OCI-LY1 (cell line): ENCODE results near the gene CNTN6.

Experiments
- H2AFZ ChIP-seq: fragments of 200-600 bp; sonication (generic), shearing (Covaris generic); 2 replicates; pipeline ENCODE4 v1.6.0; 2014; ENCODE audit warnings: antibody characterized with exemption, mild to moderate bottlenecking, low read length
- H3F3A ChIP-seq: fragments of 200-600 bp; sonication (generic), shearing (Covaris generic); 2 replicates; pipeline ENCODE4 v1.6.0; 2014; ENCODE audit warnings: mild to moderate bottlenecking, antibody characterized with exemption, low read length, moderate library complexity; ENCODE audit not compliant: insufficient read depth
- H3K27ac ChIP-seq: fragments of 200-600 bp; sonication (generic); 2 replicates; pipeline ENCODE4 v1.5.1; 2014; ENCODE audit warnings: low read length, mixed run types, mild to moderate bottlenecking, low read depth; ENCODE audit not compliant: poor library complexity, severe bottlenecking
- H3K27me3 ChIP-seq: fragments of 200-600 bp; sonication (generic); 2 replicates; pipeline ENCODE4 v1.6.0; 2014; ENCODE audit warnings: antibody characterized with exemption, mild to moderate bottlenecking, low read length, moderate library complexity; ENCODE audit not compliant: insufficient read depth
- H3K36me3 ChIP-seq: fragments of 200-600 bp; sonication (generic); 2 replicates; pipeline ENCODE4 v1.6.1; 2014; ENCODE audit warnings: mild to moderate bottlenecking, antibody characterized with exemption, low read length, moderate library complexity, mixed read lengths; ENCODE audit not compliant: insufficient read depth
- H3K4me1 ChIP-seq: fragments of 200-600 bp; sonication (generic); 2 replicates; pipeline ENCODE4 v1.5.1; 2014; ENCODE audit warnings: mild to moderate bottlenecking, low read length, moderate library complexity; ENCODE audit not compliant: insufficient read depth, severe bottlenecking
- H3K4me2 ChIP-seq: fragments of 200-600 bp; sonication (generic), shearing (Covaris generic); 2 replicates; pipeline ENCODE4 v1.6.1; 2014; ENCODE audit warnings: low read length
- H3K4me3 ChIP-seq: fragments of 200-600 bp; sonication (generic); 2 replicates; pipeline ENCODE4 v1.5.1; 2014; ENCODE audit warnings: low read length, low read depth, mild to moderate bottlenecking, mixed read lengths; ENCODE audit not compliant: poor library complexity, severe bottlenecking
- H3K79me2 ChIP-seq: fragments of 200-600 bp; shearing (Covaris generic); 2 replicates; pipeline ENCODE4 v1.6.1; 2016; ENCODE audit warnings: mixed run types, low read length, mixed read lengths; ENCODE audit not compliant: insufficient read depth
- H3K9ac ChIP-seq: fragments of 200-600 bp; sonication (generic), shearing (Covaris generic); 2 replicates; pipeline ENCODE4 v1.6.1; 2014; ENCODE audit warnings: mild to moderate bottlenecking, low read length, mixed read lengths
- H3K9me2 ChIP-seq: fragments of 200-600 bp; sonication (generic), shearing (Covaris generic); 2 replicates; pipeline ENCODE4 v1.6.1; 2014; ENCODE audit warnings: low read depth, mild to moderate bottlenecking, low read length, mixed read lengths
- H3K9me3 ChIP-seq: fragments of 200-600 bp; shearing (Covaris generic); 2 replicates; pipeline ENCODE4 v1.6.1; 2014; ENCODE audit warnings: low read length, mixed read lengths
- H4K20me1 ChIP-seq: fragments of 200-600 bp; sonication (generic), shearing (Covaris generic); 2 replicates; pipeline ENCODE4 v1.6.0; 2016; ENCODE audit warnings: mild to moderate bottlenecking, low read length; ENCODE audit not compliant: insufficient read depth
- EZH2 ChIP-seq: fragments of 200-600 bp; sonication (generic), shearing (Covaris generic); IDR thresholded peaks from 2 replicates; pipeline ENCODE4 v1.8.0; 2017; ENCODE audit warnings: borderline replicate concordance, mixed run types, mild to moderate bottlenecking, antibody characterized with exemption, low read length, moderate library complexity, mixed read lengths
- TF ChIP-seq, protein P1 (sequence below): fragments of 200-600 bp; sonication (generic), shearing (Covaris generic); IDR thresholded peaks from 2 replicates; pipeline ENCODE4 v1.5.1; 2017; ENCODE audit warnings: mild to moderate bottlenecking, antibody characterized with exemption, low read length, moderate library complexity, mixed read lengths

Gene CNTN6

DNA sequence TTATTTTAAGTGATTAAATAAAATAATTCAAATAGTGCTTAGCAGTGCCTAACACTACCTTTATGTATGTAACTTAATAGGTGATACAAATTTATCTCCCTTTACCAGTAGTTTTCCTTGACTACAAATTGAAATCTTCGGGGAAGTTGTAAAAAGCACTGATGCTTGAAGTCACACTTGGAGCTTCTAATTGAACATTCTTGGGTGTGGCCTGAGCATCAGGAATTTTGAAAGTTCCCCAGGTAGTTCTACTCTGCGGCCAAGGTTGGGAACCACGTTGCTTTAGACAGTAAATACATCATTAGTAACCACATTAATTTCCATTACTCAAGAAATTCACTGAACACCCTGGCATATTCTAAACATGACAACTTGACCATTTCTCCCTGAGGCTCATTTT lies 351.4 kb downstream of the CNTN6 start:
- no peak overlapping the region for H3K4me2 ChIP-seq
- no peak overlapping the region for H3K4me3 ChIP-seq
- H3K36me3 ChIP-seq, result no peaks in the 10 kb centered on the region
- TF ChIP-seq EZH2, result no peak
- TF ChIP-seq, protein P1, sequence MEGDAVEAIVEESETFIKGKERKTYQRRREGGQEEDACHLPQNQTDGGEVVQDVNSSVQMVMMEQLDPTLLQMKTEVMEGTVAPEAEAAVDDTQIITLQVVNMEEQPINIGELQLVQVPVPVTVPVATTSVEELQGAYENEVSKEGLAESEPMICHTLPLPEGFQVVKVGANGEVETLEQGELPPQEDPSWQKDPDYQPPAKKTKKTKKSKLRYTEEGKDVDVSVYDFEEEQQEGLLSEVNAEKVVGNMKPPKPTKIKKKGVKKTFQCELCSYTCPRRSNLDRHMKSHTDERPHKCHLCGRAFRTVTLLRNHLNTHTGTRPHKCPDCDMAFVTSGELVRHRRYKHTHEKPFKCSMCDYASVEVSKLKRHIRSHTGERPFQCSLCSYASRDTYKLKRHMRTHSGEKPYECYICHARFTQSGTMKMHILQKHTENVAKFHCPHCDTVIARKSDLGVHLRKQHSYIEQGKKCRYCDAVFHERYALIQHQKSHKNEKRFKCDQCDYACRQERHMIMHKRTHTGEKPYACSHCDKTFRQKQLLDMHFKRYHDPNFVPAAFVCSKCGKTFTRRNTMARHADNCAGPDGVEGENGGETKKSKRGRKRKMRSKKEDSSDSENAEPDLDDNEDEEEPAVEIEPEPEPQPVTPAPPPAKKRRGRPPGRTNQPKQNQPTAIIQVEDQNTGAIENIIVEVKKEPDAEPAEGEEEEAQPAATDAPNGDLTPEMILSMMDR, result no peak
- H3K79me2 ChIP-seq, result no peaks in the 10 kb centered on the region
- no peaks in the 10 kb centered on the region for H4K20me1 ChIP-seq
- no peak overlapping the region for H2AFZ ChIP-seq
- H3K9me3 ChIP-seq, result no peaks in the 10 kb centered on the region
- no peaks in the 10 kb centered on the region for H3F3A ChIP-seq
- no peak overlapping the region for H3K9ac ChIP-seq
- H3K9me2 ChIP-seq, result no peaks in the 10 kb centered on the region
- no peaks in the 10 kb centered on the region for H3K4me1 ChIP-seq
- H3K27ac ChIP-seq, result no peak overlapping the region
- no peaks in the 10 kb centered on the region for H3K27me3 ChIP-seq

DNA sequence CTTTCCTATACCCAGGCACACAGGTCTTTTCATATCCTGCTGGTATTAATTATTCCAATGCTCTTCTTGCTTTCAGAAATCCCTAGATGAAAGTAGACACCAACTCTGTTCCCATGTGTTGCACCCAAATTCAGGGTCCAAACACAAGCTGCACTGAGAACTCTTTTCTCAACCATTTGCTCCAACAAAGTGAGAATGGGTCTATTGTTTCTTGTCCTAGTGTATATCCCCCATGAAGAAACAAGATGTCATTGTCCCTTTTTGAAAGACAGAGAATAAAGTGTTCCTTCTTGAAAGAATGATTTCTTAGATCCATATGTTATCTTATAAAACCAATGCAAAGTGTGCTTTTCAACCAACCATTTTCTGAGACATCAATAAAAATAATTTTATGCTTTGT lies 353.7 kb downstream of the CNTN6 start:
- TF ChIP-seq EZH2, result no peak
- Histone ChIP-seq H4K20me1 (no peaks in the 10 kb centered on the region), H2AFZ (no peak overlapping the region), H3K79me2 (no peaks in the 10 kb centered on the region), H3K9me3 (no peaks in the 10 kb centered on the region), H3K27ac (no peak overlapping the region), H3K9me2 (no peaks in the 10 kb centered on the region), H3K4me3 (no peak overlapping the region), H3K36me3 (no peaks in the 10 kb centered on the region), H3K9ac (no peak overlapping the region), H3K4me2 (no peak overlapping the region), H3F3A (no peaks in the 10 kb centered on the region), H3K4me1 (no peaks in the 10 kb centered on the region), H3K27me3 (no peaks in the 10 kb centered on the region)

DNA sequence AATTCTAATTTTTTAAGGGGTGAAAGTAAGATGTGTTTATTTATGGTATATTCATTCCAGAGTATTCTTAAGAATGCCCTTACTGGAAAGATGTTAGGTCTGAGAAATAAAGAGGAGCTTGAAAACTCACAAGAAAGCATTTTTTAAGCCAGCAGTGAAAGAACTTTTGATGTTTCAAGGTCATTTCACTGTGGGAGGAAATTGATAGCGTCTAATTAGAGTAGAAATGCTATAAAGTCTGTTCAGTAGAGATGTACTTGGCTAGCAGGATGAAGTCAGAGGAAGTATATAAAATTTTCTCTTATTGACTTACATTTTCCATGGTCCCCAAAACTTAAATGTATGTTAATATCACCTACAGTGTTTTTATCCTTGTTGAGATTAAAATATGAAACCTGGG lies 354.6 kb downstream of the CNTN6 start:
- H3F3A ChIP-seq, result no peaks in the 10 kb centered on the region
- H3K27me3 ChIP-seq, result no peaks in the 10 kb centered on the region
- no peak overlapping the region for H3K27ac ChIP-seq
- H3K4me2 ChIP-seq, result no peak overlapping the region
- H3K4me1 ChIP-seq, result no peaks in the 10 kb centered on the region
- no peaks in the 10 kb centered on the region for H3K9me2 ChIP-seq
- no peaks in the 10 kb centered on the region for H3K9me3 ChIP-seq
- no peaks in the 10 kb centered on the region for H3K36me3 ChIP-seq
- no peak overlapping the region for H3K9ac ChIP-seq
- no peaks in the 10 kb centered on the region for H3K79me2 ChIP-seq
- H2AFZ ChIP-seq, result no peak overlapping the region
- TF ChIP-seq, protein P1, result no peak
- TF ChIP-seq EZH2, result no peak
- H3K4me3 ChIP-seq, result no peak overlapping the region
- no peaks in the 10 kb centered on the region for H4K20me1 ChIP-seq

DNA sequence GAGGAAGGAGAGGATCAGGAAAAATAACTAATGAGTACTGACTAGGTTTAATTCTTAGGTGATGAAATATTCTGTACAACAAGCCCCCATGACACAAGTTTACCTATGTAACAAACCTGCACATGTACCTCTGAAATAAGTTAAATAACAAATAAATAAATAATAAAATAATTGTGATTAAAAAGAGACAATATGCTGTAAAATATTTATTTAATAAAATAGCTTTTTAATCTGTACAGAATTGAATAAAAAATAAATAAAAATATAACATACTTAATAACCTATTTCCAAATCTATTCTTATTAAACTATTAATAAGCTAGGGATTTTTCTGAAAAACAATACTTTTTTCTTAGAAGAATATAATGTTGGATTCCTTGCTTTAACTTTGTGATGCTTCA lies 355.6 kb downstream of the CNTN6 start:
- H3F3A ChIP-seq, result no peaks in the 10 kb centered on the region
- no peaks in the 10 kb centered on the region for H3K4me1 ChIP-seq
- H3K9me2 ChIP-seq, result no peaks in the 10 kb centered on the region
- H3K79me2 ChIP-seq, result no peaks in the 10 kb centered on the region
- no peaks in the 10 kb centered on the region for H3K27me3 ChIP-seq
- H3K4me3 ChIP-seq, result no peak overlapping the region
- no peaks in the 10 kb centered on the region for H3K36me3 ChIP-seq
- no peak overlapping the region for H3K9ac ChIP-seq
- TF ChIP-seq EZH2, result no peak
- TF ChIP-seq, protein P1, result no peak
- H3K9me3 ChIP-seq, result no peaks in the 10 kb centered on the region
- no peak overlapping the region for H3K4me2 ChIP-seq
- no peak overlapping the region for H2AFZ ChIP-seq
- H3K27ac ChIP-seq, result no peak overlapping the region
- no peaks in the 10 kb centered on the region for H4K20me1 ChIP-seq
